Trophoblast cell (in vitro differentiated cells and primary cell): ENCODE data around the gene ARHGEF39.
"Not testable (repeated sequence)": the region's sequence is repeated elsewhere in the genome, so short reads cannot be mapped to it uniquely, and the experiment has no call there.

Experiments used
- DNase-seq, 2 donors: peaks; one replicate each; pipeline ENCODE4 v3.0.0-alpha.2; 2016
- H2AFZ ChIP-seq: 2 replicates; pipeline ENCODE4 v1.6.1; 2013; ENCODE audit warnings: low read length, moderate library complexity, mild to moderate bottlenecking; ENCODE audit not compliant: insufficient read depth, poor library complexity
- H2AK5ac ChIP-seq: 2 replicates; pipeline ENCODE4 v1.6.1; 2013; ENCODE audit warnings: mild to moderate bottlenecking, low read length
- H2BK120ac ChIP-seq: 2 replicates; pipeline ENCODE4 v1.6.1; 2013; ENCODE audit warnings: low read length, mild to moderate bottlenecking, moderate library complexity; ENCODE audit not compliant: insufficient read depth, poor library complexity
- H2BK12ac ChIP-seq: 2 replicates; pipeline ENCODE4 v1.6.1; 2013; ENCODE audit warnings: mild to moderate bottlenecking, low read length, moderate library complexity
- H2BK5ac ChIP-seq: 2 replicates; pipeline ENCODE4 v1.6.1; 2013; ENCODE audit warnings: low read length, low read depth, moderate library complexity, mild to moderate bottlenecking; ENCODE audit not compliant: poor library complexity
- H3K14ac ChIP-seq: 2 replicates; pipeline ENCODE4 v1.6.1; 2013; ENCODE audit warnings: mild to moderate bottlenecking, low read length
- H3K18ac ChIP-seq: 2 replicates; pipeline ENCODE4 v1.6.1; 2013; ENCODE audit warnings: mild to moderate bottlenecking, low read length
- H3K23ac ChIP-seq: 2 replicates; pipeline ENCODE4 v1.6.1; 2013; ENCODE audit warnings: low read length
- H3K27ac ChIP-seq: 2 replicates; pipeline ENCODE4 v1.5.1; 2013; ENCODE audit warnings: low read depth, mild to moderate bottlenecking, inconsistent platforms, low read length, moderate library complexity
- H3K27me3 ChIP-seq: 2 replicates; pipeline ENCODE4 v1.6.1; 2013; ENCODE audit warnings: inconsistent platforms, mild to moderate bottlenecking, low read length, moderate library complexity; ENCODE audit not compliant: insufficient read depth
- H3K36me3 ChIP-seq, 2 experiments: 1 replicate in 1 of 2; 2 replicates in 1 of 2; pipeline ENCODE4 v1.6.1; 2013; ENCODE audit warnings: low read length in 2 of 2, mild to moderate bottlenecking in 2 of 2, moderate library complexity in 1 of 2; ENCODE audit not compliant: insufficient read depth in 2 of 2, control insufficient read depth in 1 of 2
- H3K4ac ChIP-seq: 2 replicates; pipeline ENCODE4 v1.6.1; 2013; ENCODE audit warnings: low read depth, mild to moderate bottlenecking, low read length, moderate library complexity
- H3K4me1 ChIP-seq, 2 experiments: 1 replicate in 1 of 2; 2 replicates in 1 of 2; pipeline ENCODE4 v1.6.1; 2013; ENCODE audit warnings: low read length in 2 of 2, mild to moderate bottlenecking in 2 of 2, moderate library complexity in 1 of 2; ENCODE audit not compliant: insufficient read depth in 2 of 2, control insufficient read depth in 1 of 2
- H3K4me2 ChIP-seq: 2 replicates; pipeline ENCODE4 v1.6.1; 2013; ENCODE audit warnings: inconsistent platforms, mild to moderate bottlenecking, low read length, moderate library complexity
- H3K4me3 ChIP-seq: 2 replicates; pipeline ENCODE4 v1.5.1; 2013; ENCODE audit warnings: mild to moderate bottlenecking, low read depth, low read length, inconsistent platforms
- H3K79me1 ChIP-seq: one replicate; pipeline ENCODE4 v1.6.1; 2013; ENCODE audit warnings: low read length
- H3K79me2 ChIP-seq: 2 replicates; pipeline ENCODE4 v1.6.1; 2013; ENCODE audit warnings: low read length, mild to moderate bottlenecking; ENCODE audit not compliant: control insufficient read depth, insufficient read depth, poor library complexity
- H3K9ac ChIP-seq: 2 replicates; pipeline ENCODE4 v1.6.1; 2013; ENCODE audit warnings: mild to moderate bottlenecking, low read length
- H3K9me3 ChIP-seq: 2 replicates; pipeline ENCODE4 v1.6.1; 2013; ENCODE audit warnings: low read depth, mild to moderate bottlenecking, control low read depth, inconsistent platforms, low read length; ENCODE audit not compliant: insufficient read depth
- H4K12ac ChIP-seq: 2 replicates; pipeline ENCODE4 v1.6.1; 2013; ENCODE audit warnings: low read depth, mild to moderate bottlenecking, low read length, moderate library complexity
- H4K8ac ChIP-seq: 2 replicates; pipeline ENCODE4 v1.6.1; 2013; ENCODE audit warnings: low read depth, mild to moderate bottlenecking, low read length, moderate library complexity
- H4K91ac ChIP-seq: one replicate; pipeline ENCODE4 v1.6.1; 2013; ENCODE audit warnings: low read depth, mild to moderate bottlenecking, low read length, moderate library complexity
- WGBS: extraction: QIAGEN DNeasy Blood & Tissue Kit; methylation state at CpG from one replicate; pipeline ENCODE4 v1.1.7; 2013; ENCODE audit warnings: missing lambda C conversion rate; ENCODE audit not compliant: insufficient read length, insufficient coverage; ENCODE audit errors: extremely low coverage; 5-methylcytosine and 5-hydroxymethylcytosine counted together

ARHGEF39 gene

GRCh38 chr9:35646533-35647265 is 18.3 kb downstream of the ARHGEF39 start:
- WGBS = no CpG with 5 or more reads among the region's 58 CpGs
- Histone ChIP-seq H3K4me2 (peak overlapping the region; percentile 83), H3K9me3 (peaks cover 2% of the 10 kb centered on the region), H3K4ac (peak overlapping the region; percentile 72), H3K4me1 (peaks cover 6 to 21% of the 10 kb centered on the region in 2 experiments), H3K9ac (peak overlapping the region; percentile 77), H2BK5ac (peak overlapping the region; percentile 18), H2BK12ac (no peak overlapping the region), H2AFZ (peak overlapping the region; percentile 84), H3K18ac (peak overlapping the region; percentile 19), H4K12ac (peak overlapping the region; percentile 98), H3K79me2 (peaks cover 2% of the 10 kb centered on the region), H3K79me1 (peaks cover 9% of the 10 kb centered on the region), H2AK5ac (no peak overlapping the region), H4K91ac (peak overlapping the region; percentile 79), H3K14ac (peak overlapping the region; percentile 84), H3K4me3 (peak overlapping the region; percentile 71), H3K27me3 (no peaks in the 10 kb centered on the region), H3K36me3 (no peaks in the 10 kb centered on the region), H2BK120ac (peak overlapping the region; percentile 63), H4K8ac (peak overlapping the region; percentile 86), H3K23ac (no peak overlapping the region), H3K27ac (peak overlapping the region; percentile 80)
- DNase-seq = peak; percentile 93 to 98

GRCh38 chr9:35646153-35646532 is 18.9 kb downstream of the ARHGEF39 start:
- H3K23ac ChIP-seq = no peak overlapping the region
- no peak overlapping the region for H2BK12ac ChIP-seq
- peak overlapping the region; percentile 80 for H3K27ac ChIP-seq
- H3K14ac ChIP-seq = peak overlapping the region; percentile 84
- H3K4me2 ChIP-seq = peak overlapping the region; percentile 83
- peak overlapping the region; percentile 77 for H3K9ac ChIP-seq
- H4K12ac ChIP-seq = peak overlapping the region; percentile 98
- peak; percentile 51 to 61 for DNase-seq
- H3K18ac ChIP-seq = peak overlapping the region; percentile 86
- peak overlapping the region; percentile 63 for H2BK120ac ChIP-seq
- H4K8ac ChIP-seq = peak overlapping the region; percentile 72
- peak overlapping the region; percentile 56 for H2AFZ ChIP-seq
- H3K36me3 ChIP-seq = no peaks in the 10 kb centered on the region
- H4K91ac ChIP-seq = peak overlapping the region; percentile 79
- H3K79me2 ChIP-seq = peaks cover 2% of the 10 kb centered on the region
- peak overlapping the region; percentile 72 for H3K4ac ChIP-seq
- H2AK5ac ChIP-seq = no peak overlapping the region
- peaks cover 9% of the 10 kb centered on the region for H3K79me1 ChIP-seq
- H3K27me3 ChIP-seq = no peaks in the 10 kb centered on the region
- peak overlapping the region; percentile 18 for H2BK5ac ChIP-seq
- peaks cover 6 to 21% of the 10 kb centered on the region in 2 experiments for H3K4me1 ChIP-seq
- no CpG with 5 or more reads among the region's 11 CpGs for WGBS
- H3K4me3 ChIP-seq = peak overlapping the region; percentile 71
- peaks cover 2% of the 10 kb centered on the region for H3K9me3 ChIP-seq

- Histone ChIP-seq H3K27ac (peak overlapping the region; percentile 80), H3K4me2 (peak overlapping the region; percentile 83), H4K12ac (peak overlapping the region; percentile 98), H4K8ac (peak overlapping the region; percentile 86), H3K4me3 (peak overlapping the region; percentile 18), H3K4me1 (peaks cover 6 to 21% of the 10 kb centered on the region in 2 experiments)
- not testable (repeated sequence) for H3K9ac ChIP-seq, H3K14ac ChIP-seq, H3K79me2 ChIP-seq, H4K91ac ChIP-seq, DNase-seq, H2AK5ac ChIP-seq, H2AFZ ChIP-seq, H3K18ac ChIP-seq, H3K23ac ChIP-seq, H3K9me3 ChIP-seq, H2BK120ac ChIP-seq, H3K27me3 ChIP-seq, H2BK12ac ChIP-seq, H2BK5ac ChIP-seq, H3K36me3 ChIP-seq, H3K4ac ChIP-seq, H3K79me1 ChIP-seq
- WGBS = no CpG with 5 or more reads among the region's 10 CpGs
These were observed 19.3 kb downstream of the ARHGEF39 start for GRCh38 chr9:35645736-35646135.

GRCh38 chr9:35643046-35643445 is 21.9 kb downstream of the ARHGEF39 start:
- Histone ChIP-seq H3K79me1 (peaks cover 9% of the 10 kb centered on the region), H4K91ac (no peak overlapping the region), H2AK5ac (no peak overlapping the region), H3K4me3 (no peak overlapping the region), H3K23ac (no peak overlapping the region), H3K27ac (no peak overlapping the region), H3K14ac (no peak overlapping the region), H3K4me1 (peaks cover 0 to 10% of the 10 kb centered on the region in 2 experiments), H2BK12ac (no peak overlapping the region), H4K12ac (no peak overlapping the region), H2BK5ac (no peak overlapping the region), H2BK120ac (no peak overlapping the region), H3K79me2 (peaks cover 2% of the 10 kb centered on the region), H3K36me3 (no peaks in the 10 kb centered on the region), H3K27me3 (no peaks in the 10 kb centered on the region), H3K4me2 (no peak overlapping the region), H3K9ac (no peak overlapping the region), H2AFZ (no peak overlapping the region), H3K9me3 (peaks cover 2% of the 10 kb centered on the region), H3K4ac (no peak overlapping the region), H4K8ac (no peak overlapping the region), H3K18ac (no peak overlapping the region)
- WGBS = no CpG with 5 or more reads among the region's 12 CpGs
- DNase-seq = no peak
